GM10248 (cell line): ENCODE data around the gene SKOR1.

Source experiments
- CTCF ChIA-PET: fragments of 300-600 bp; sonication (Branson Sonifier 250); formaldehyde crosslinking; extraction: SDS; loops from one replicate; lab custom pipeline; 2021; ENCODE audit warnings: antibody characterized with exemption; lab: Yijun Ruan, JAX
- POLR2A ChIA-PET: fragments of 350-650 bp; sonication (Branson Sonifier 250); formaldehyde crosslinking; extraction: SDS; loops from one replicate; lab custom pipeline; 2020; ENCODE audit warnings: antibody characterized with exemption; lab: Yijun Ruan, JAX
- DNase-seq: peaks from one replicate; pipeline ENCODE4 v3.0.0; 2012; ENCODE audit errors: extremely low spot score
- CTCF ChIP-seq: IDR thresholded peaks from 2 replicates; pipeline ENCODE4 v1.5.1; 2012; ENCODE audit warnings: mild to moderate bottlenecking, low read depth; ENCODE audit errors: extremely low read depth, missing control alignments, control extremely low read depth

Gene SKOR1

DNA sequence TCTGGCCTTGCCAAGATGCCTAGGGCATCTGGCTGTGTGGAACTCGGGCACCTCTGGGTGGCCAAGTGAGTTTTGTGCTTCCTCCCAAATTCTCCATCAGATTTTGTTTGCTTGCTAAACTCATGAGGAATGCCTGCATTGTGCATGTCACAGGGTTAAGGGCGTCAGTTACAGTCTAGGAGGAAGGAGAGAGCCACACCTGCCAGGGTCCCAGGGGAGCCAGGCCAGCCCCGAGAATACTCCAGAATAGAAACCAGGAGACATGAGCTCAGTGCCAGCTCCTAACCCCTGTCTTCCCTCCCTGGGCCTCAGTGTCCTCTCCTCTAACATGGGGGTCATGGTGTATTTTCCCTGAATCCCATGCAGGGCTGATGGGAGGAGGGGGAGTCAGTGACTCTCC is 22.0 kb upstream of the SKOR1 start:
- DNase-seq = no peak
- no peak for TF ChIP-seq CTCF
- ChIA-PET CTCF (interaction anchor here (1.1 kb wide), 1 partner anchor 12 kb away, joined by 3 read pairs; no protein-coding TSS in a partner anchor), POLR2A (no interaction called here)

DNA sequence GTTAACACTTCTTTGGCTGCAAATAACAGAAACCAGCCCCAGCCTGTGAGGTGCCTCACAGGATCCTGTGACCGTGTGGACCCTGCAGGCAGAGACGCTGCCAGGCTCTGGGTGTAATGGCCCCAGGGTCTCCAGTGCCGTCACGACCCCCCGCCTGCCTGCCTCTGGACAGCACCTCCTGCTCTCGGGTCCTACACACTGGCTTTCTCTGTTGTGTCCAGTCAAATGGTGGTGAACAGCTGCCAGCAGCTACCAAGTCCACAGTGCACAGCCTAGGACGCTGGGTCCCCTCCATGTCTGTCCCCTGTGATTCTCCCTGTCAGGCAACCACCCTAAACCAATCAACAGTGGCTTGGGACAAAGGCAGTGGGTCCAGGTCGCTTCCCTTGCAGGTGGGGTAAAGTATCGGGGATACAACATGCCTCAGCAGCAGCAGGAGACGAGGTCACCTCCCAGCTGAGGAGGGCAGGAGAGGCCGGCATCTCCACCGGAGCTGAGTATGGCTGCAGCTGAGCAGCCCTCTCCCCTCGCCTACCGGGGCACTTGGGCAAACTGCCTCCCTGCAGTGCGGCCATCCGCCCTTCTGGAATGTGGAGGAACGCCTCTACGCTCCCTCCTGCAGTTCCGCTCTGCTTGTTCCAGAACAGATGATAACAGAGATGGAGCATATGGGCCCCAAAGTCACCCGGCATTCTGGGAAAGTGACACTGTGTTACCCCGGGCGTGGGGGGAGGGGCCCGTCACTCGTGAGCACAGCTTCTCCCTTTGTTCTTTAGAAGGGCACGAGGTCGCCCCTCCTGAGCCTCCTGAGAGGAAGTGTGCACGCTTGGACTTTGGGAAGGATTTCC is 21.1 kb upstream of the SKOR1 start:
- ChIA-PET CTCF (no interaction called here), POLR2A (no interaction called here)
- DNase-seq = no peak
- no peak for TF ChIP-seq CTCF

DNA sequence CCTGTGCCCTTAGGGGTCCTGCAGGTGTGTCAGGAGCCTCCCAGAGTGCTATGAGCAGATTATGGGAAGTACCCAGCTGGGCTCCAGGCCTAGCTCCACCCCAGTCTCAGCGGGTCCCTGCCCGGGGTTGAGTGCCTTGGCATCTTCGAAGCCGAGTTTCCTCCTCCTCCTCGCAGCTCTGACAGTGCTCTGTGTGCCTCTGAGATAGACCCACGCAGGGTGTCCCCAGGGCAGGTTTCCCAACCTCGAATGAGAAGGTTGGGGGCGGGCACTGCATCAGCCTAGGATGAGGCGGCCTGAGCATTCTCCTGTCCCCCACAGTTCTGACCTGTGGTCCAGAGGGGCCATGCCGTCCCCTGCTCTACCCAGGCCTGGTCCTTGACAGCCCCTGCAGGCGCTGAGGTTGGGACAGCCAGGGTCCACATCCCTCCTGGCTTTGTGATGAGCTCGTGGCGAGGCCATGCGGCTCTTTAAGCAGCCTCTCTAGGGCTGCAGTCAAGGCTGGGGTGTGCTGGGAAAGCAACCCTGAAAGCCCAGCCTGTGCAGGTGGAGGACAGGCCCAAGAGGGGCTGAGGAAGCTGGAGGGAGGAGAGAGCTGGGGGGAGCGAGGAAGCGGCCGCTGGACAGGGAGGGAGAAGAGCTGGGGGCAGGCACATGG is 20.2 kb upstream of the SKOR1 start:
- CTCF ChIA-PET = no interaction called here
- POLR2A ChIA-PET = no interaction called here
- no peak for DNase-seq
- TF ChIP-seq CTCF = no peak

DNA sequence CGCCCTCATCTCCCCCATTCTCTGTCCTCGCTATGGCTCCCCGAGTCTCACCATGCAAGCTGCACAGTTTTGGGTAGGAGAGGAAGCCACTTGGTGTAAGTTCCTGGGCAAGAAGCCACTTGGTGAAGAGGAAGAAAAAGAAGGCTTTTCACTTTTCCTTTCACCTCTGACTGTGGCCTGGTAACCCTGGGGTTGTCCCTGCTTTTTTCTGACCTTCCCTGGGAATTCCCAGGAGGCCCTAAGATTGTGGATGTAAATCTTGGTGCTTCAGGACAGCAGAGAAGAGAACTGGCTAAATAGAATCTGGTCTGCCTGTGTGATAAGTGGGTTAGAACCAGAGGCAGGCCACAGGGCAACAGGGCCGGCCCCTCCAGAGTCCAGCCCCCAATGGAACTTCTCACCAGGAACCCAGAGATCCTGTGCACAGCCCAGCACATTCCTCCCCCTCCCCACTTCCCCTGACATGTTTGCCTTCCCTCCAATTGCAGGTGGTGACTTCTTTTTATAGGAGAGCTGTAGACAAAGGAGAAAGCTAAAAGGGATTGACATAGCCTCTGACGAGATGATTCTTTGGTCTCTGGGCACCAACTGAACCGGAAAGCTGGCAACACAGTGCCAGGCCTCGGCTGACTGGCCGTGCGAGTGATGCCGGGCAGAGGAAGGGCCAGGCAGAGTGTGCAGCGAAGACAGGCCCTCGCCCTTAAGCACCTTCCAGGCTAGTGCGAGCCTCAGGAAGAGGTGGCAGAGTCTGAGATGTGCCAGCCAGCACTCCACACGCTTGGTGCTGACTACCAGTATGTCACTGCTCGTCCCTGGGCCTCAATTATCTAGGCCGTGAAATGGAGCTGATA is 19.4 kb upstream of the SKOR1 start:
- CTCF ChIA-PET = interaction anchor here (1.4 kb wide), 1 partner anchor 349 kb away, joined by 3 read pairs; no protein-coding TSS in a partner anchor
- DNase-seq = no peak

GRCh38 chr15:67806536-67806935 is 18.8 kb upstream of the SKOR1 start:
- no peak for DNase-seq
- ChIA-PET POLR2A (no interaction called here), CTCF (interaction anchor here (1.4 kb wide), 1 partner anchor 349 kb away, joined by 3 read pairs; no protein-coding TSS in a partner anchor)
- no peak for TF ChIP-seq CTCF

More for the DNA sequence above, 19.4 kb upstream of the SKOR1 start:
- POLR2A ChIA-PET = no interaction called here
- TF ChIP-seq CTCF = no peak

DNA sequence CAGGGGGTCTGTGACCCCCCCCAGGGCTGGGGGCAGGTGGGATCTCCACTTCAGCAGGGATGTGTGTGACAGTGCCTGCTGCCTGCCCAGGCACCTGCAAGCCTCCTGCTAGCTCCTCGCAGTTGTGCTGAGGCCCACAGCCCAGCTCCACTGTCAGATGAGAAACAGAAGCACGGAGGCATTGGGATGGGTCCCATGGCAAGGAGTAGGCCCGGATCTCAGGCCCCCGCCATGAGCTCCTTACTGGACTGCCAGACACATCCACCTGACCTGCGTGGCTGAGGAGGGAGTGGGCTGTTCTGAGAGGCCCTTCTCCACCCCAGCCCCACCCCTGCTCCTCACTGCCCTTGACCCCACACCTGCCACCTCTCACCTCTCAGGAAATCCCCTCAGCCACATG is 18.2 kb upstream of the SKOR1 start:
- no peak for DNase-seq
- CTCF ChIA-PET = interaction anchor here (1.4 kb wide), 1 partner anchor 350 kb away, joined by 3 read pairs; no protein-coding TSS in a partner anchor
- POLR2A ChIA-PET = no interaction called here
- no peak for TF ChIP-seq CTCF
